ENCODE data around the gene MPPE1. TPM values are rescaled to one million over a fixed set of nuclear protein-coding genes. Genes with fewer than 3 reads are reported as not detected.
"Not testable (repeated sequence)": the region's sequence is repeated elsewhere in the genome, so short reads cannot be mapped to it uniquely, and the experiment has no call there.

Gene MPPE1
- total and polyA plus RNA-seq, 4 donors, result 28.8 to 49.8 (median 39.4) TPM

DNA sequence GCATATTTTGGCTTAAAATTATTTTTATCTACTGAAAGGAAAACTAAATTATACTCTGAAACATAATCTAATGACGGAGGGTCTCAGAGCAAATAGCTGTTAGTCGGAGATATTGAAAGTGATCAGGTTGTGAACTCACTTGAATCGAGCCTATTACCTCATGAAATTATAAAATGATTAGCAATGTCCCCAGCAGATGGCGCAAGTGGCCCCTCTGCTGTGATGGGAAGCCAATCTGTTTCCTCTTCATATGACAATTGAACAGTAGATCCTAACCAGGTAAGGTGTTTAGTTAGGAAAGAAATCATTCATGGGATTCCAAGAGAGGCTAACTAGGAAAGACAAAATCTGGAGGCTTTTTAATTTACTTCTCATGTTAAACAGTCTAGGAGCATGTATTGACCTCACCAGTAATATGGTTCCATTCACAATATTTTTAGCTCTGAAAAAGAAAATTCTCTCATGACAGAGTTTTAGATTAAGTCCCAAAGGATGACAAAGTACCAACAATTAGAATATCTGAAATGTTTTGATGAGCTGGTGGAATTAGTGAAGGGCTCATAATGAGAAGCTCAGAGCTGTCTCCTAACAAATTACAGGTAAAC is 29.9 kb upstream of the MPPE1 start:
- DNase-seq, result peak; percentile 75 to 89
- 5 to 9% methylated on average over 4 of the region's 4 CpGs for WGBS, 2 donors
- peak; percentile 87 for ATAC-seq (ENCODE audit: low FRiP score)
- Histone ChIP-seq H3K27me3 (ENCODE audit: control insufficient read depth in 1 of 2, insufficient read depth in 2 of 2, low read length in 1 of 2) (no peaks in the 10 kb centered on the region), H3K4me3 (ENCODE audit: low read length in 2 of 2) (no peak overlapping the region), H3K27ac (ENCODE audit: low read depth in 1 of 2, low read length in 2 of 2) (no peak overlapping the region), H3K36me3 (ENCODE audit: control insufficient read depth in 1 of 2, insufficient read depth in 2 of 2, low read length in 1 of 2) (no peaks in the 10 kb centered on the region), H3K4me1 (ENCODE audit: control insufficient read depth in 1 of 2, insufficient read depth in 2 of 2, low read length in 2 of 2) (no peaks in the 10 kb centered on the region), H3K9me3 (ENCODE audit: control insufficient read depth, low read length) (no peaks in the 10 kb centered on the region)
- intact Hi-C loops (cut with DNase I), result loop anchor here (1.0 to 10.0 kb wide), 4 partner anchors 57 to 101 kb away; no protein-coding TSS in a partner anchor

DNA sequence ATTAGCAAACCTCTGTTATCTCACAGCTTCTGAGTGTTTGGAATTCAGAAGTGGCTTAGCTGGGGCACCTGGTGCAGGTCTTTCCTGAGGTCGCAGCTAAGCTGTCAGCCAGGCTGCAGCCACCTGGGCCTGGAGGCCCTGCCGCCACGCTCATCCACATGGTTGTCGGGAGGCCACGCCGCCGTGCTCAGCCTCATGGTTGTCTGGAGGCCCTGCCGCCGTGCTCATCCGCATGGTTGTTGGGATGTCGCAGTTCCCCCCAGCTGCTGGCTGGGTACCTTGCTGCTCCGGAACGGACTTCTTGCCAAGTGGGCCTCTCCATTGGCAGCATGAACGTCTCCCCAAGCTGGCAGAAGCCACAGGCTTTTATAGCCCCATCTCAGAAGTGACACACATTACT is 24.3 kb upstream of the MPPE1 start:
- 92 to 93% methylated on average over 14 of the region's 14 CpGs for WGBS, 2 donors
- intact Hi-C loops (cut with DNase I), result loop anchor here in 1 of 2 donors (10.0 kb wide), 1 partner anchor 102 kb away; no protein-coding TSS in a partner anchor
- DNase-seq (peak in 1 of 2 donors; percentile 60), ATAC-seq (ENCODE audit: low FRiP score) (no peak)
- Histone ChIP-seq H3K27ac (ENCODE audit: low read depth in 1 of 2, low read length in 2 of 2) (no peak overlapping the region), H3K4me3 (ENCODE audit: low read length in 2 of 2) (no peak overlapping the region), H3K36me3 (ENCODE audit: control insufficient read depth in 1 of 2, insufficient read depth in 2 of 2, low read length in 1 of 2) (no peaks in the 10 kb centered on the region), H3K4me1 (ENCODE audit: control insufficient read depth in 1 of 2, insufficient read depth in 2 of 2, low read length in 2 of 2) (no peaks in the 10 kb centered on the region), H3K27me3 (ENCODE audit: control insufficient read depth in 1 of 2, insufficient read depth in 2 of 2, low read length in 1 of 2) (no peaks in the 10 kb centered on the region), H3K9me3 (ENCODE audit: control insufficient read depth, low read length) (no peaks in the 10 kb centered on the region)

DNA sequence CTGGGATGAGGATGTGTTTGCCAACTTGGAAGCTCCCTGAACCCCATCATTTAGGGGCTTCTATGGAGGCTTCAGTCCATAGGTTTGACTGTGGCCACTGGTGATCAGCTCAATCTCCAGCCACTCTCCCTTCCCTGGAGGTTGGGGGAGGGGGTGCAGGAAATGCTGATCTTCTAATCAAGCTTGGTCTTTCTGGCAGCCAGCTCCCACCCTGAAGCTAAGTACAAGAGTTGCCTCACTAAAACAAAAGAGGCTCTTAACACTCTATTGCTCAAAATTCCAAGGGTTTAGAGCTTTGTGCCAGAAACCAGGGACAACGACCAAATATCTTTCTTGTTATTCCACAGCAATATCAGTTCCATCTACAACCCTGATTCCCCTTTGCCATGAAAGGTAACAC is 19.4 kb upstream of the MPPE1 start:
- H3K4me1 ChIP-seq (ENCODE audit: control insufficient read depth in 1 of 2, insufficient read depth in 2 of 2, low read length in 2 of 2), result no peaks in the 10 kb centered on the region
- H3K27ac ChIP-seq (ENCODE audit: low read depth in 1 of 2, low read length in 2 of 2), result no peak overlapping the region
- no peak overlapping the region for H3K4me3 ChIP-seq (ENCODE audit: low read length in 2 of 2)
- WGBS, 2 donors, result 20 to 38% methylated on average over 1 of the region's 1 CpG
- DNase-seq (peak in 1 of 2 donors; percentile 14), ATAC-seq (ENCODE audit: low FRiP score) (no peak)
- no peaks in the 10 kb centered on the region for H3K36me3 ChIP-seq (ENCODE audit: control insufficient read depth in 1 of 2, insufficient read depth in 2 of 2, low read length in 1 of 2)
- H3K9me3 ChIP-seq (ENCODE audit: control insufficient read depth, low read length), result no peaks in the 10 kb centered on the region
- intact Hi-C loops (cut with DNase I), result no loop called here
- H3K27me3 ChIP-seq (ENCODE audit: control insufficient read depth in 1 of 2, insufficient read depth in 2 of 2, low read length in 1 of 2), result no peaks in the 10 kb centered on the region

DNA sequence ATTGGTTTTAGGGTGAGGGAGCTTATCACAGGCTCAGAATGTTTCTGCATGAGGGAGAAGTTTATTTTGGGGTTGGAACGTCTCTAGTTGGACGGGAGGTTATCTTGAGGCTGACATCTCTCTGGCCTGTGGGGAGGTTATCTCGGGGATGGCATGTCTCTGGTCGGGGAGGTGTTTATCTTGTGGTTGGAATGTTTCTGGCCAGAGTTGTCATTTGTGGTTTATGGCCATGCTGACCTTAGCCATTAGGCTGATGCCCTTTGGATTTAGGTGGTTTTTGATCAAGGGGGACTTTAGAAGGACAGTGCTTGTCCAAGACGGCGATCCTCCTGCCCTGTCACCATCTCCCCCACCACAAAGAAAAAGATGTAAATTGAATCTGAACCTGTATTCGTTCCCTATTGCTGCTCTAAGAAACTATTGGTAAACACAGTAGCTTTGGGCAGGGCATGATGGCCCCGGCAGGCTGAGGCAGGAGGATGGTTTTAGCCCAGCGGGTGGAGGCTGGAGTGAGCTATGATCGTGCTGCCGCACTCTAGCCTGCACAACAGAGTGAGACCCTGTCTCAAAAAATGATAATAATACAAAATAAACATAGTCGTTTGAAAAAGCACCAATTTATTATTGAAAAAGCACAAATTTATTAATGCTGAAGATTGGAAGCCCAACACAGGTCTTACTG is 17.8 kb upstream of the MPPE1 start:
- ATAC-seq (ENCODE audit: low FRiP score), result no peak
- no peaks in the 10 kb centered on the region for H3K9me3 ChIP-seq (ENCODE audit: control insufficient read depth, low read length)
- no peaks in the 10 kb centered on the region for H3K36me3 ChIP-seq (ENCODE audit: control insufficient read depth in 1 of 2, insufficient read depth in 2 of 2, low read length in 1 of 2)
- intact Hi-C loops (cut with DNase I), result no loop called here
- peak in 1 of 2 donors; percentile 9 for DNase-seq
- H3K27me3 ChIP-seq (ENCODE audit: control insufficient read depth in 1 of 2, insufficient read depth in 2 of 2, low read length in 1 of 2), result no peaks in the 10 kb centered on the region
- H3K27ac ChIP-seq (ENCODE audit: low read depth in 1 of 2, low read length in 2 of 2), result no peak overlapping the region
- 70 to 74% methylated on average over 12 of the region's 12 CpGs for WGBS, 2 donors
- no peaks in the 10 kb centered on the region for H3K4me1 ChIP-seq (ENCODE audit: control insufficient read depth in 1 of 2, insufficient read depth in 2 of 2, low read length in 2 of 2)
- H3K4me3 ChIP-seq (ENCODE audit: low read length in 2 of 2), result no peak overlapping the region

DNA sequence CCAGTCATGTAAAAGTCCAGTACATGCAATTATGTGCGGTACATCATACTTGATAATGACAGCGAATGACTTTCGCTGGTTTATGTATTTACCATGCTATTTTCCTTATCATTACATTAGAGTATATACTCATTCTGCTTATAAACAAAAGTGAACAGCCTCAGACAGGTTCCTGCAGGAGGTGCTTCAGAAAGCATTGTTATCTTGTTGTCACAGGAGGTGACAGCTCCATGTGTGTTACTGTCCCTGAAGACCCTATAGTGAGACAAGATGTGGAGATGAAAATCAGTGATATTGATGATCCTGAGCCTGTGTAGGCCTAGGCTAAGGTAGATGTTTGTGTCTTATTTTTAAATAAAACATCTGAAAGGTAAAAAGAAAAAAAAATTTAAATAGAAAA is 15.3 kb upstream of the MPPE1 start:
- intact Hi-C loops (cut with DNase I), result no loop called here
- Histone ChIP-seq H3K4me3 (ENCODE audit: low read length in 2 of 2) (no peak overlapping the region), H3K27ac (ENCODE audit: low read depth in 1 of 2, low read length in 2 of 2) (no peak overlapping the region), H3K36me3 (ENCODE audit: control insufficient read depth in 1 of 2, insufficient read depth in 2 of 2, low read length in 1 of 2) (no peaks in the 10 kb centered on the region), H3K4me1 (ENCODE audit: control insufficient read depth in 1 of 2, insufficient read depth in 2 of 2, low read length in 2 of 2) (no peaks in the 10 kb centered on the region), H3K27me3 (ENCODE audit: control insufficient read depth in 1 of 2, insufficient read depth in 2 of 2, low read length in 1 of 2) (no peaks in the 10 kb centered on the region), H3K9me3 (ENCODE audit: control insufficient read depth, low read length) (no peaks in the 10 kb centered on the region)
- DNase-seq, result no peak
- no peak for ATAC-seq (ENCODE audit: low FRiP score)
- 83 to 96% methylated on average over 3 of the region's 3 CpGs for WGBS, 2 donors

GRCh38 chr18:11919522-11919921 is 11.4 kb upstream of the MPPE1 start:
- H3K27me3 ChIP-seq (ENCODE audit: control insufficient read depth in 1 of 2, insufficient read depth in 2 of 2, low read length in 1 of 2); H3K4me3 ChIP-seq (ENCODE audit: low read length in 2 of 2); H3K36me3 ChIP-seq (ENCODE audit: control insufficient read depth in 1 of 2, insufficient read depth in 2 of 2, low read length in 1 of 2); H3K9me3 ChIP-seq (ENCODE audit: control insufficient read depth, low read length); DNase-seq; H3K4me1 ChIP-seq (ENCODE audit: control insufficient read depth in 1 of 2, insufficient read depth in 2 of 2, low read length in 2 of 2); ATAC-seq (ENCODE audit: low FRiP score); intact Hi-C loops (cut with DNase I); H3K27ac ChIP-seq (ENCODE audit: low read depth in 1 of 2, low read length in 2 of 2): not testable (repeated sequence)
- 69 to 75% methylated on average over 5 of the region's 5 CpGs for WGBS, 2 donors

- H3K4me1 ChIP-seq (ENCODE audit: control insufficient read depth in 1 of 2, insufficient read depth in 2 of 2, low read length in 2 of 2); H3K27ac ChIP-seq (ENCODE audit: low read depth in 1 of 2, low read length in 2 of 2); H3K36me3 ChIP-seq (ENCODE audit: control insufficient read depth in 1 of 2, insufficient read depth in 2 of 2, low read length in 1 of 2); H3K4me3 ChIP-seq (ENCODE audit: low read length in 2 of 2); DNase-seq; H3K27me3 ChIP-seq (ENCODE audit: control insufficient read depth in 1 of 2, insufficient read depth in 2 of 2, low read length in 1 of 2); H3K9me3 ChIP-seq (ENCODE audit: control insufficient read depth, low read length); intact Hi-C loops (cut with DNase I); ATAC-seq (ENCODE audit: low FRiP score): not testable (repeated sequence)
- 81 to 82% methylated on average over 4 of the region's 4 CpGs for WGBS, 2 donors
Observed at GRCh38 chr18:11916880-11917279, 8.8 kb upstream of the MPPE1 start.

DNA sequence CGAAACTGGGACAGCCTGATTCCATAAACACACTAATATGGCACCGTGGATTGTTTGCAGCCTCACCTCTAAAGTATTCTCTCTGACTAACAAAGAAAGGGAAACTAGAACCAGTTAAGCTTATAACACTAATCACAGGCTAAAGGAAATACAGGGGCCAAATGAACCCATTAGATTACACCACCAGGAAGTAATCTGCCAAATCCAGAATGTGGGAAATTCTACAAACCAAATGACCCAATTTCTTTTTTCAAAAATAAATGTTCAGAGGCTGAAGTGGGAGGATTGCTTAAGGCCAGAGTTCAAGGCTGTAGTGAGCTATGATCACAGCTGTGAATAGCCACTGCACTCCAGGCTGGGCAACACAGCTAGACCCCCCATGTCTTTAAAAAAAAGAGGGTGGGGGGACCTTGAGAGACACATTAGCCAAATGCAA is 1.5 kb upstream of the MPPE1 start:
- Histone ChIP-seq H3K36me3 (ENCODE audit: control insufficient read depth in 1 of 2, insufficient read depth in 2 of 2, low read length in 1 of 2) (no peaks in the 10 kb centered on the region), H3K4me1 (ENCODE audit: control insufficient read depth in 1 of 2, insufficient read depth in 2 of 2, low read length in 2 of 2) (no peaks in the 10 kb centered on the region), H3K27me3 (ENCODE audit: control insufficient read depth in 1 of 2, insufficient read depth in 2 of 2, low read length in 1 of 2) (no peaks in the 10 kb centered on the region), H3K9me3 (ENCODE audit: control insufficient read depth, low read length) (no peaks in the 10 kb centered on the region), H3K4me3 (ENCODE audit: low read length in 2 of 2) (no peak overlapping the region), H3K27ac (ENCODE audit: low read depth in 1 of 2, low read length in 2 of 2) (peak overlapping the region; percentile 62 to 99)
- intact Hi-C loops (cut with DNase I), result loop anchor here (2.0 to 5.0 kb wide), 2 partner anchors 57 to 59 kb away; partner anchors contain the start of gene CHMP1B (in 2 of the 2)
- 40 to 51% methylated on average over 2 of the region's 2 CpGs for WGBS, 2 donors
- DNase-seq (no peak), ATAC-seq (ENCODE audit: low FRiP score) (no peak)

- WGBS, 2 donors, result 4 to 5% methylated on average over 12 to 13 of the region's 13 CpGs
- DNase-seq (no peak), ATAC-seq (ENCODE audit: low FRiP score) (no peak)
- intact Hi-C loops (cut with DNase I), result loop anchor here (2.0 to 5.0 kb wide), 2 partner anchors 57 to 58 kb away; partner anchors contain the start of gene CHMP1B (in 2 of the 2)
- no peaks in the 10 kb centered on the region for H3K27me3 ChIP-seq (ENCODE audit: control insufficient read depth in 1 of 2, insufficient read depth in 2 of 2, low read length in 1 of 2)
- no peaks in the 10 kb centered on the region for H3K36me3 ChIP-seq (ENCODE audit: control insufficient read depth in 1 of 2, insufficient read depth in 2 of 2, low read length in 1 of 2)
- H3K4me3 ChIP-seq (ENCODE audit: low read length in 2 of 2), result peak overlapping the region; percentile 71 to 97
- H3K4me1 ChIP-seq (ENCODE audit: control insufficient read depth in 1 of 2, insufficient read depth in 2 of 2, low read length in 2 of 2), result no peaks in the 10 kb centered on the region
- peak overlapping the region; percentile 92 to 99 for H3K27ac ChIP-seq (ENCODE audit: low read depth in 1 of 2, low read length in 2 of 2)
- no peaks in the 10 kb centered on the region for H3K9me3 ChIP-seq (ENCODE audit: control insufficient read depth, low read length)
Observed at GRCh38 chr18:11909061-11909455, 941 bp upstream of the MPPE1 start.
